Neural crest cell (in vitro differentiated cells): Measurements from ENCODE around the gene FRYL. TPM values are rescaled to one million over a fixed set of nuclear protein-coding genes. Genes with fewer than 3 reads are reported as not detected.

Source experiments
- DNase-seq: peaks from one replicate; pipeline ENCODE4 v3.0.0; 2021; ENCODE audit warnings: low read depth, mixed read lengths, low spot score
- H3K27ac Mint-ChIP-seq: one replicate; pipeline ENCODE4 v1.8.0; 2021; ENCODE audit warnings: mild to moderate bottlenecking, mixed read lengths; ENCODE audit not compliant: unreplicated experiment
- H3K27me3 Mint-ChIP-seq: 2 replicates; pipeline ENCODE4 v1.8.0; 2021; ENCODE audit warnings: low read depth, mild to moderate bottlenecking, mixed read lengths
- H3K36me3 Mint-ChIP-seq: 2 replicates; pipeline ENCODE4 v1.8.0; 2021; ENCODE audit warnings: low read depth, mild to moderate bottlenecking, mixed read lengths
- H3K4me1 Mint-ChIP-seq: 2 replicates; pipeline ENCODE4 v1.8.0; 2021; ENCODE audit warnings: mixed read lengths
- H3K4me3 Mint-ChIP-seq: one replicate; pipeline ENCODE4 v1.8.0; 2021; ENCODE audit warnings: mild to moderate bottlenecking, mixed read lengths
- H3K9me3 Mint-ChIP-seq: 2 replicates; pipeline ENCODE4 v1.8.0; 2021; ENCODE audit warnings: mixed read lengths
- total RNA-seq: library from RNA; stranded (reverse); gene quantifications from 2 replicates; pipeline ENCODE4 v1.2.1, GENCODE V29; 2021
- TF ChIP-seq, protein P1 (sequence below): fragments of 200-600 bp; sonication (generic); conservative IDR thresholded peaks from 2 replicates; pipeline ENCODE4 v1.5.0; 2021; ENCODE audit warnings: antibody characterized with exemption, mild to moderate bottlenecking

Gene FRYL
- total RNA-seq, 1 donor from 2014 or later, result 48.7 TPM

- Mint-ChIP-seq H3K27me3 (no peaks in the 10 kb centered on the region), H3K4me1 (no peaks in the 10 kb centered on the region), H3K9me3 (no peaks in the 10 kb centered on the region), H3K4me3 (no peak overlapping the region), H3K36me3 (peaks cover 20% of the 10 kb centered on the region), H3K27ac (no peak overlapping the region)
- TF ChIP-seq, protein P1, sequence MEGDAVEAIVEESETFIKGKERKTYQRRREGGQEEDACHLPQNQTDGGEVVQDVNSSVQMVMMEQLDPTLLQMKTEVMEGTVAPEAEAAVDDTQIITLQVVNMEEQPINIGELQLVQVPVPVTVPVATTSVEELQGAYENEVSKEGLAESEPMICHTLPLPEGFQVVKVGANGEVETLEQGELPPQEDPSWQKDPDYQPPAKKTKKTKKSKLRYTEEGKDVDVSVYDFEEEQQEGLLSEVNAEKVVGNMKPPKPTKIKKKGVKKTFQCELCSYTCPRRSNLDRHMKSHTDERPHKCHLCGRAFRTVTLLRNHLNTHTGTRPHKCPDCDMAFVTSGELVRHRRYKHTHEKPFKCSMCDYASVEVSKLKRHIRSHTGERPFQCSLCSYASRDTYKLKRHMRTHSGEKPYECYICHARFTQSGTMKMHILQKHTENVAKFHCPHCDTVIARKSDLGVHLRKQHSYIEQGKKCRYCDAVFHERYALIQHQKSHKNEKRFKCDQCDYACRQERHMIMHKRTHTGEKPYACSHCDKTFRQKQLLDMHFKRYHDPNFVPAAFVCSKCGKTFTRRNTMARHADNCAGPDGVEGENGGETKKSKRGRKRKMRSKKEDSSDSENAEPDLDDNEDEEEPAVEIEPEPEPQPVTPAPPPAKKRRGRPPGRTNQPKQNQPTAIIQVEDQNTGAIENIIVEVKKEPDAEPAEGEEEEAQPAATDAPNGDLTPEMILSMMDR, result no peak
- DNase-seq, result no peak
These were observed 226.4 kb downstream of the FRYL start for GRCh38 chr4:48553720-48554119.

- Mint-ChIP-seq H3K36me3 (peaks cover 12% of the 10 kb centered on the region), H3K9me3 (no peaks in the 10 kb centered on the region), H3K4me3 (no peak overlapping the region), H3K27me3 (no peaks in the 10 kb centered on the region), H3K4me1 (no peaks in the 10 kb centered on the region), H3K27ac (no peak overlapping the region)
- peak; percentile 25 for DNase-seq
- TF ChIP-seq, protein P1, result peak; percentile 82
These were observed 233.7 kb downstream of the FRYL start for GRCh38 chr4:48546336-48546735.

DNA sequence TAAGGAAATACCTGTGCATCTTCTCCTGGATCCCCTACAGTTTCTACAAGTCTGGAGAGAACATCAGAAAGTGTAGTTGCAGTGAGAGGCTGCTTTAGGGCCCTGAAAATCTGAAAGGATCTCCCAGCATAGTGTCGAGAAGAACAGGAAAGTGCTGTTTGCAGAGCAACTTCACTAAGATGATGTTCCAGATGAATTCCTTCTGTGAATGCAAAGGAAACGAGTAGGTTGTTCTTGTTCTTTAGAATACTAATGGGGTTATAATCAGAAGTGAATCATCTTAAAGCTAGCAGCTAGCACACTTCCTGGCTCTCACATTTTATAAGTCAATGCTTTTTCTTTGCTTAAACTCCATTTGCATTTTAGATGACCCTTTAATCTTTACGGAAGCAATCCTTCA is 236.3 kb downstream of the FRYL start:
- Mint-ChIP-seq H3K4me3 (no peak overlapping the region), H3K27me3 (no peaks in the 10 kb centered on the region), H3K36me3 (peaks cover 15% of the 10 kb centered on the region), H3K27ac (no peak overlapping the region), H3K9me3 (no peaks in the 10 kb centered on the region), H3K4me1 (no peaks in the 10 kb centered on the region)
- TF ChIP-seq, protein P1, result no peak
- DNase-seq, result no peak

DNA sequence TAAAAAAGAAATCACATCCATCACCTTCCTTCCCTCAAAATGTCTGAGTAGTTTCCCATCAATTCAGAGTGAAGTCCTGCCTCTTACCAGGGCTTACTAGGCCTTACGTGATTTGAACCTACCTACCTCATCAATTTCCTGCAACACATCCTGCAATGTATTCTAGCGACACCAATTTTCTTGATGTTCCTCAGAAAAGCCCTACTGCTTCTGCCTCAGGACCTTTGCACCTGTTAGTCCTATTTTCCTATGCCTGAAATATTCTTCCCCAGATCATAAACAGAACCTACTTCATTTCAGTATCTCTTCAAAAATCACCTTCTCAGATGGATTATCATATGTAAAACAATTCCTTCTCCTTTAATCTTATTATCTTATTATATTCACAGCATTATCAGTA is 237.2 kb downstream of the FRYL start:
- DNase-seq, result no peak
- no peak overlapping the region for H3K4me3 Mint-ChIP-seq
- no peaks in the 10 kb centered on the region for H3K4me1 Mint-ChIP-seq
- no peaks in the 10 kb centered on the region for H3K27me3 Mint-ChIP-seq
- H3K27ac Mint-ChIP-seq, result peak overlapping the region; percentile 54
- TF ChIP-seq, protein P1, result no peak
- H3K36me3 Mint-ChIP-seq, result peaks cover 15% of the 10 kb centered on the region
- H3K9me3 Mint-ChIP-seq, result no peaks in the 10 kb centered on the region

DNA sequence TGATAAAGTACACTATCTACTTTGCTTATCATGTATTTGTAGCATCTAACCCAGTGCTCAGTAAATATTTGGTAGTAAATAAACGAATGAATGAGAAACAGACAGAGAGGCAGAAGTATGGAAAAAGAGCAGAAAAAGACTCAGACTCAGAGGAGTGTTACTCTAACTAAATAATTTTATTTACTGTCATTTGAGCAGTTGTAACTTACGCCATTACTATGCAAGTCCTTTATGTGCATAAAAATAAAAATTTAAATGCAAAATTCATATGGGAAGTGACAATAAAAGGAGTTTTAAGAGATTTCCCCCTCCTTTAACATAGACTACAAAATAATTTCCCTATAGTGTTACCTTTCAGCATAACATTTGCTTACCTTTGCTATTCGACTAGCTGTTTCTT is 240.5 kb downstream of the FRYL start:
- TF ChIP-seq, protein P1, result no peak
- Mint-ChIP-seq H3K4me3 (no peak overlapping the region), H3K27me3 (no peaks in the 10 kb centered on the region), H3K4me1 (no peaks in the 10 kb centered on the region), H3K27ac (no peak overlapping the region), H3K36me3 (peaks cover 15% of the 10 kb centered on the region), H3K9me3 (no peaks in the 10 kb centered on the region)
- DNase-seq, result no peak

DNA sequence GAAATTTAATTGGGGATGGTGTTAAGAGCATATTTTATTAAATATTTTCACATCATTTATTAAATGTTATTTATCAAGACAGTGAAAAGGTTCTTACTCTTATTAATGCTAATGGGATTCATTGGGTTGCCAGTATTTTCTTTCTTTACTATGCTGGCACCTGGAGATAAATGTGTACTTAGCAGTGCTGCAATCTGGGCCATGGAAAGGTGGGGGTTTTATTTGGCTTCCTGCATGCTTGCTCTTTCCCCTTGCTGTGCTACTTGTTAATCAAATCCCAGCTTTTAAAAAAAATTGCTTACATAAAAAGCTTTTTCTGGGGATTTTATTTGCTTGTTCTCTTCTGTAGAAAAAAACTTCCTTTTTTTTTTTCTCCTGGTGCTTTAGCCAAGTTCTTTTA is 241.7 kb downstream of the FRYL start:
- DNase-seq, result no peak
- H3K27ac Mint-ChIP-seq, result no peak overlapping the region
- no peaks in the 10 kb centered on the region for H3K4me1 Mint-ChIP-seq
- peaks cover 16% of the 10 kb centered on the region for H3K36me3 Mint-ChIP-seq
- no peak overlapping the region for H3K4me3 Mint-ChIP-seq
- TF ChIP-seq, protein P1, result no peak
- H3K27me3 Mint-ChIP-seq, result no peaks in the 10 kb centered on the region
- H3K9me3 Mint-ChIP-seq, result no peaks in the 10 kb centered on the region
